K562 (cell line): ENCODE measurements around the gene TEX13C. TPM values are rescaled to one million over a fixed set of nuclear protein-coding genes. Genes with fewer than 3 reads are reported as not detected.
A peak's percentile ranks its signal among the peaks of the same experiment; 100 is the strongest.

Experiments used
- ATAC-seq: fragments of 200-7000 bp; cut with Tn5 transposase; 3 replicates; pipeline ENCODE4 v1.9.1; 2020; ENCODE audit warnings: moderate library complexity
- BruUV-seq: library from RNA; stranded (reverse); fragments of 400-500 nt; replicated peaks from 2 replicates; lab custom pipeline; 2021; lab: Mats Ljungman, UMichigan
- CTCF ChIA-PET: fragments of 300-600 bp; formaldehyde crosslinking; extraction: SDS; loops from one replicate; lab custom pipeline; 2021; ENCODE audit warnings: low intra/inter-chr PET ratio; lab: Yijun Ruan, JAX
- POLR2A ChIA-PET: fragments of 300-600, 350-650 bp; sonication (Branson Sonifier 250); formaldehyde crosslinking; extraction: SDS; loops from one replicate; lab custom pipeline; 2021; ENCODE audit warnings: antibody characterized with exemption, inconsistent platforms; lab: Yijun Ruan, JAX
- DNase-seq, 4 experiments: peaks; one replicate each; pipeline versions ENCODE4 v3.0.0 to v3.0.0-alpha.2; 2011 to 2018; ENCODE audit warnings: low spot score in 3 of 4, mixed read lengths in 3 of 4; ENCODE audit errors: extremely low read depth in 1 of 4
- FAIRE-seq: peaks from 2 replicates; lab custom pipeline; 2011; peaks lifted over from hg19 to GRCh38; lab: Jason Lieb, UNC
- H2AFZ ChIP-seq: 2 replicates; pipeline ENCODE4 v1.6.0; 2011; ENCODE audit warnings: low read depth, low read length, control low read depth, inconsistent platforms
- H3K27ac ChIP-seq: fragments of 200-600 bp; 3 replicates; pipeline ENCODE4 v1.8.0; 2011; ENCODE audit warnings: low read depth, mild to moderate bottlenecking, control low read depth, inconsistent platforms, low read length, moderate library complexity, mixed read lengths; ENCODE audit errors: extremely low read depth
- H3K27me3 ChIP-seq, 2 experiments: fragments of 300-600 bp in 1 of 2; 2 replicates in 1 of 2; 3 replicates in 1 of 2; pipeline versions ENCODE4 v1.6.0 to v1.8.0; 2011; ENCODE audit warnings: inconsistent platforms in 2 of 2, low read length in 2 of 2, mild to moderate bottlenecking in 1 of 2, mixed read lengths in 1 of 2, moderate library complexity in 1 of 2; ENCODE audit not compliant: control insufficient read depth in 2 of 2, insufficient read depth in 2 of 2
- H3K36me3 ChIP-seq: fragments of 300-600 bp; 3 replicates; pipeline ENCODE4 v1.8.0; 2011; ENCODE audit warnings: mild to moderate bottlenecking, low read length, inconsistent platforms; ENCODE audit not compliant: control insufficient read depth, insufficient read depth
- H3K4me1 ChIP-seq, 2 experiments: fragments of 200-600 bp in 1 of 2; replicated peaks in 1 of 2; 2 replicates in 1 of 2; 3 replicates in 1 of 2; pipeline versions ENCODE4 v1.5.1 to v1.8.0; 2011; ENCODE audit warnings: inconsistent platforms in 2 of 2, low read length in 2 of 2, mild to moderate bottlenecking in 1 of 2, mixed read lengths in 1 of 2, moderate library complexity in 1 of 2; ENCODE audit not compliant: control insufficient read depth in 2 of 2, insufficient read depth in 2 of 2
- H3K4me2 ChIP-seq: 2 replicates; pipeline ENCODE4 v1.6.1; 2011; ENCODE audit warnings: low read length, control low read depth, inconsistent platforms, mixed read lengths; ENCODE audit not compliant: insufficient read depth
- H3K4me3 ChIP-seq: fragments of 200-600 bp; sonication (generic), shearing (Covaris generic); 2 replicates; pipeline ENCODE4 v1.5.1; 2016; ENCODE audit warnings: control low read depth, inconsistent platforms
- H3K79me2 ChIP-seq: fragments of 200-600 bp; 3 replicates; pipeline ENCODE4 v1.8.0; 2011; ENCODE audit warnings: low read length, inconsistent platforms; ENCODE audit not compliant: control insufficient read depth, insufficient read depth
- H3K9ac ChIP-seq, 2 experiments: 2 replicates each; pipeline versions ENCODE4 v1.6.0 to v1.6.1; 2011; ENCODE audit warnings: low read depth in 2 of 2, low read length in 2 of 2, control low read depth in 1 of 2, inconsistent platforms in 1 of 2, mild to moderate bottlenecking in 1 of 2, mixed read lengths in 1 of 2; ENCODE audit not compliant: insufficient read depth in 1 of 2
- H3K9me1 ChIP-seq: one replicate; pipeline ENCODE4 v1.6.0; 2011; ENCODE audit warnings: inconsistent platforms, mild to moderate bottlenecking, low read length, moderate library complexity; ENCODE audit not compliant: control insufficient read depth, insufficient read depth
- H3K9me3 ChIP-seq: replicated peaks from 2 replicates; pipeline ENCODE4 v1.5.1; 2011; ENCODE audit warnings: low read depth, low read length, inconsistent platforms; ENCODE audit not compliant: control insufficient read depth, insufficient read depth
- H4K20me1 ChIP-seq: replicated peaks from 2 replicates; pipeline ENCODE4 v1.6.1; 2011; ENCODE audit warnings: low read length, inconsistent platforms, mixed read lengths; ENCODE audit not compliant: control insufficient read depth, insufficient read depth
- ARID1B ChIP-seq: fragments of 450-650 bp; IDR thresholded peaks from 2 replicates; pipeline ENCODE4 v1.6.1; 2016; ENCODE audit warnings: antibody characterized with exemption, mild to moderate bottlenecking, inconsistent platforms
- ATF3 ChIP-seq, 2 experiments: fragments of 450-650 bp in 1 of 2; sonication (generic) in 1 of 2; formaldehyde crosslinking in 1 of 2; IDR thresholded peaks in 1 of 2; conservative IDR thresholded peaks in 1 of 2; 2 replicates each; pipeline versions ENCODE4 v1.6.1 to v1.8.1; 2016 to 2023; ENCODE audit warnings: mild to moderate bottlenecking in 2 of 2, moderate library complexity in 2 of 2, inconsistent platforms in 1 of 2, missing genetic modification reagents in 1 of 2
- CEBPB ChIP-seq: fragments of 450-650 bp; IDR thresholded peaks from 2 replicates; pipeline ENCODE4 v1.6.1; 2016; ENCODE audit warnings: missing genetic modification characterization, missing compliant biosample characterization
- EP400 ChIP-seq: fragments of 450-650 bp; IDR thresholded peaks from 2 replicates; pipeline ENCODE4 v1.6.1; 2017; ENCODE audit warnings: antibody characterized with exemption, mild to moderate bottlenecking, moderate library complexity
- FIP1L1 ChIP-seq: fragments of 200-400 bp; formaldehyde crosslinking; IDR thresholded peaks from 2 replicates; pipeline ENCODE4 v1.6.1; 2018; ENCODE audit warnings: mild to moderate bottlenecking, low read depth, low read length; ENCODE audit not compliant: poor library complexity, severe bottlenecking
- FOSL1 ChIP-seq: fragments of 200-800 bp; sonication (Bioruptor generic); conservative IDR thresholded peaks from 2 replicates; pipeline ENCODE4 v1.6.1; 2016; ENCODE audit warnings: missing genetic modification characterization, missing compliant biosample characterization
- HMBOX1 ChIP-seq: sonication (generic); IDR thresholded peaks from 2 replicates; pipeline ENCODE4 v1.6.1; 2016
- LARP7 ChIP-seq: fragments of 450-650 bp; IDR thresholded peaks from 2 replicates; pipeline ENCODE4 v1.6.1; 2016
- MEIS2 ChIP-seq: fragments of 450-650 bp; IDR thresholded peaks from 2 replicates; pipeline ENCODE4 v1.6.1; 2014; ENCODE audit warnings: mild to moderate bottlenecking; ENCODE audit not compliant: partially characterized antibody
- NR2C2 ChIP-seq, 2 experiments: fragments of 200-800 bp in 1 of 2; sonication (Bioruptor generic) in 1 of 2; sonication (generic) in 1 of 2; formaldehyde crosslinking in 1 of 2; IDR thresholded peaks; 2 replicates each; pipeline versions ENCODE4 v1.6.1 to v1.8.0; 2016 to 2022; ENCODE audit warnings: mild to moderate bottlenecking in 1 of 2, missing compliant biosample characterization in 1 of 2, missing genetic modification characterization in 1 of 2, missing genetic modification reagents in 1 of 2
- NUFIP1 ChIP-seq: fragments of 450-650 bp; IDR thresholded peaks from 2 replicates; pipeline ENCODE4 v1.6.1; 2018; ENCODE audit not compliant: partially characterized antibody
- SMARCA4 ChIP-seq: fragments of 450-650 bp; IDR thresholded peaks from 2 replicates; pipeline ENCODE4 v1.6.1; 2016
- TBL1XR1 ChIP-seq, 2 experiments: IDR thresholded peaks; 2 replicates each; pipeline ENCODE4 v1.6.1; 2012; ENCODE audit warnings: improper control_type of control experiment in 2 of 2, low read length in 2 of 2, mild to moderate bottlenecking in 1 of 2
- TCF3 ChIP-seq: sonication (generic); formaldehyde crosslinking; IDR thresholded peaks from 2 replicates; pipeline ENCODE4 v1.4.0; 2020; ENCODE audit warnings: mild to moderate bottlenecking, missing genetic modification reagents
- ZBTB9 ChIP-seq: fragments of 450-650 bp; formaldehyde crosslinking; IDR thresholded peaks from 2 replicates; pipeline ENCODE4 v1.4.0; 2020; ENCODE audit warnings: mild to moderate bottlenecking, moderate library complexity
- ZNF263 ChIP-seq: sonication (generic); formaldehyde crosslinking; IDR thresholded peaks from 2 replicates; pipeline ENCODE4 v1.8.0; 2022; ENCODE audit warnings: mild to moderate bottlenecking, missing genetic modification reagents, borderline replicate concordance
- ZNF561 ChIP-seq: fragments of 450-650 bp; formaldehyde crosslinking; conservative IDR thresholded peaks from 2 replicates; pipeline ENCODE4 v1.4.0; 2020; ENCODE audit warnings: mild to moderate bottlenecking, moderate library complexity
- WGBS: fragments of 100-300 bp; shearing (Covaris generic); methylation state at CpG from one replicate; pipeline ENCODE4 v1.1.6; 2016; ENCODE audit warnings: low coverage, mixed read lengths; ENCODE audit not compliant: insufficient coverage; ENCODE audit errors: missing lambda C conversion rate; 5-methylcytosine and 5-hydroxymethylcytosine counted together
- in situ Hi-C: fragments of 300-500 bp; cut with MboI; formaldehyde crosslinking; loops from 4 replicates; pipeline ENCODE4 v1.15.0; 2018; ENCODE audit warnings: inconsistent platforms, mixed read lengths
- intact Hi-C: fragments of 100-400 bp; cut with micrococcal nuclease; formaldehyde crosslinking; loops from 2 replicates; pipeline ENCODE4 v1.14.2; 2022
- polyA plus RNA-seq, 8 experiments: library from polyadenylated mRNA; depleted of rRNA in 4 of 8; stranded (reverse) in 5 of 8; unstranded in 3 of 8; fragments of >200 nt; fragmentation: Nextera tagmentation in 2 of 8; fragmentation: Illumina TruSeq in 1 of 8; extraction: Ambion mirVana in 2 of 8; extraction: Trizol in 1 of 8; gene quantifications; 2 replicates each; pipeline versions ENCODE4 v1.2.1 to v1.2.3, GENCODE V29; 2011 to 2014; ENCODE audit warnings: inconsistent platforms in 1 of 8, missing spikeins in 1 of 8
- total RNA-seq, 7 experiments: library from RNA; depleted of rRNA in 6 of 7; stranded (reverse); fragments of >200 nt in 6 of 7; fragmentation: Illumina TruSeq in 2 of 7; extraction: Trizol in 2 of 7; gene quantifications; 2 replicates each; pipeline versions ENCODE4 v1.2.1 to v1.2.3, GENCODE V29; 2011 to 2021; ENCODE audit warnings: low replicate concordance in 1 of 7
- TF ChIP-seq, protein P1 (sequence below): IDR thresholded peaks from 2 replicates; pipeline ENCODE4 v1.6.1; 2011; ENCODE audit not compliant: insufficient read length; ENCODE audit errors: extremely low read depth

Gene TEX13C
- total and polyA plus RNA-seq, 9 of the 15 experiments (the other 6 are each of a cell fraction or from before 2014, with no cell fraction given), result not detected

DNA sequence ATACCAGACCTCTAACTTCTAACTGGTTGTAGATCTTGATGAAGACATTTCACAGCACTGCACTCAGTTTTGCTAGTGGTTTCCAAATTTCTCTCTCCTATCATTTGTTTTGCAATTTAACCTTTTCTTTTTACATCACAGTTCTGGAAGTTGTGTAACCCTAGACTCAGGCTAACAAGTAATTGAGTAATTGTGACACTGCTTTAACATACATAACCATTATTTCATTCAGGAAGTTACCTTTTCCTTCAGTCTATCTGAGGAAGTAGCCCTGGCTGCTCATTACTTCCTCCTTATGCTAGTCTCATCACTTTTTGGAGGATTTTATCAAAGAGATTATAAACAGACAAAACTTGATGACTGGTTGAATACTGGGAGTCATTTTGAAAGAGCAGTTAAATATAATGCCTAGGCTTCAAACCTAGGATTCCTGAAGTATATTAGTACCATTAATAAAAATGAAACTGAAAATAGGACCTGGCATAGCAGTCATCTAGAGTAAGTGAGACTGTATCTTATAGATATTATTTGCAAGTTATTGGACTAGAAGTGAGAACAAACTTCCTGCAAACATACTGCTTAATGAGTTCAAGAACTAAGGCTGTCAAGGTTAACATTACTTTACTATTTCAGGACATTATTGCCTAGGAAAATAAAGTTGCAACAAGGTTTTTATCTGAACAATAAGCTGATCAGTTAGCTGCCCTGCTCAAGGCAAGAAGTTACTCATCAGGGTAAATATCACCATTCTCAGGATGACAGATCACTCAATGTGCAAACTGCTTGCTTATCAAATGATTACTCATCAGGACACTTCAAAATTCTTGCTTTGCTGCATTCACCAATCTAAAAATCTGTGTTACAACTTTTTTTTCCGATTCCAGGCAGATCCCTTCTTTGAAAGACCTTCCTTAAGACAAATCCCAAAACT lies 25.6 kb upstream of the TEX13C start:
- H3K9me1 ChIP-seq, result no peaks in the 10 kb centered on the region
- DNase-seq, result no peak
- peaks cover 0 to 5% of the 10 kb centered on the region in 2 experiments; a peak in 1 of 5 replicates for H3K4me1 ChIP-seq
- no peaks in the 10 kb centered on the region for H3K79me2 ChIP-seq
- POLR2A ChIA-PET, result no interaction called here
- CTCF ChIA-PET, result no interaction called here
- H3K9me3 ChIP-seq, result no peaks in the 10 kb centered on the region
- no peaks in the 10 kb centered on the region for H3K27me3 ChIP-seq
- intact Hi-C loops (no loop called here), in situ Hi-C loops (no loop called here)
- no peak overlapping the region for H3K9ac ChIP-seq
- H3K36me3 ChIP-seq, result no peaks in the 10 kb centered on the region
- H4K20me1 ChIP-seq, result no peaks in the 10 kb centered on the region
- no peak overlapping the region for H3K4me2 ChIP-seq
- no peak overlapping the region for H3K4me3 ChIP-seq
- 0% methylated on average over 1 of the region's 1 CpG for WGBS
- no peak overlapping the region for H3K27ac ChIP-seq
- BruUV-seq, result no TSS peak
- no peak for FAIRE-seq
- ATAC-seq, result no peak
- peak overlapping the region; percentile 40; the same call in 1 of the 2 replicates for H2AFZ ChIP-seq
- TF ChIP-seq, protein P1, sequence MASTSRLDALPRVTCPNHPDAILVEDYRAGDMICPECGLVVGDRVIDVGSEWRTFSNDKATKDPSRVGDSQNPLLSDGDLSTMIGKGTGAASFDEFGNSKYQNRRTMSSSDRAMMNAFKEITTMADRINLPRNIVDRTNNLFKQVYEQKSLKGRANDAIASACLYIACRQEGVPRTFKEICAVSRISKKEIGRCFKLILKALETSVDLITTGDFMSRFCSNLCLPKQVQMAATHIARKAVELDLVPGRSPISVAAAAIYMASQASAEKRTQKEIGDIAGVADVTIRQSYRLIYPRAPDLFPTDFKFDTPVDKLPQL, result no peak
- peak; percentile 51 for TF ChIP-seq CEBPB (tag)
- no peak for TF ChIP-seq ZBTB9 (CRISPR knock-in tag)
- TF ChIP-seq NUFIP1, result no peak
- TF ChIP-seq NR2C2 (CRISPR knock-in tag; IDR thresholded peaks at IDR 0.05), result no peak
- TF ChIP-seq NR2C2 (tag; IDR thresholded peaks at IDR 0.05), result no peak
- TF ChIP-seq HMBOX1, result peak; percentile 72
- TF ChIP-seq TCF3, result no peak
- TF ChIP-seq TBL1XR1 (IDR thresholded peaks at IDR 0.05; ENCODE audit: low read length in 2 of 2), result no peak
- no peak for TF ChIP-seq FIP1L1
- TF ChIP-seq LARP7, result no peak
- TF ChIP-seq EP400, result no peak
- TF ChIP-seq SMARCA4, result no peak
- TF ChIP-seq ATF3 (IDR thresholded peaks at IDR 0.05), result peak; percentile 39; the same call in 1 of the 2 replicates
- TF ChIP-seq ATF3 (CRISPR knock-in tag; conservative IDR thresholded peaks at IDR 0.05), result no peak
- TF ChIP-seq ZNF263 (CRISPR knock-in tag), result no peak
- no peak for TF ChIP-seq ZNF561
- peak; percentile 37 for TF ChIP-seq MEIS2
- TF ChIP-seq FOSL1 (tag), result peak; percentile 75
- TF ChIP-seq ARID1B, result 0 out of 2 replicates have a peak, but pooled peaks have one; percentile 18
